IPS-18a (cell line): ENCODE measurements around the gene GLB1L3.

Source experiments
- H3K27ac ChIP-seq: one replicate; pipeline ENCODE4 v1.5.1; 2013; ENCODE audit warnings: low read length
- H3K27me3 ChIP-seq: one replicate; pipeline ENCODE4 v1.6.1; 2013; ENCODE audit warnings: mild to moderate bottlenecking, low read length; ENCODE audit not compliant: control insufficient read depth, insufficient read depth
- H3K36me3 ChIP-seq: one replicate; pipeline ENCODE4 v1.6.1; 2013; ENCODE audit warnings: low read depth, low read length; ENCODE audit not compliant: control insufficient read depth
- H3K4me1 ChIP-seq: one replicate; pipeline ENCODE4 v1.6.1; 2013; ENCODE audit warnings: low read depth, low read length; ENCODE audit not compliant: control insufficient read depth
- H3K4me3 ChIP-seq: one replicate; pipeline ENCODE4 v1.5.1; 2013; ENCODE audit warnings: low read length
- H3K9ac ChIP-seq: one replicate; pipeline ENCODE4 v1.6.1; 2013; ENCODE audit warnings: mild to moderate bottlenecking, low read length, moderate library complexity
- H3K9me3 ChIP-seq: one replicate; pipeline ENCODE4 v1.6.1; 2013; ENCODE audit warnings: low read depth, low read length; ENCODE audit not compliant: control insufficient read depth

GLB1L3 gene, protein sequence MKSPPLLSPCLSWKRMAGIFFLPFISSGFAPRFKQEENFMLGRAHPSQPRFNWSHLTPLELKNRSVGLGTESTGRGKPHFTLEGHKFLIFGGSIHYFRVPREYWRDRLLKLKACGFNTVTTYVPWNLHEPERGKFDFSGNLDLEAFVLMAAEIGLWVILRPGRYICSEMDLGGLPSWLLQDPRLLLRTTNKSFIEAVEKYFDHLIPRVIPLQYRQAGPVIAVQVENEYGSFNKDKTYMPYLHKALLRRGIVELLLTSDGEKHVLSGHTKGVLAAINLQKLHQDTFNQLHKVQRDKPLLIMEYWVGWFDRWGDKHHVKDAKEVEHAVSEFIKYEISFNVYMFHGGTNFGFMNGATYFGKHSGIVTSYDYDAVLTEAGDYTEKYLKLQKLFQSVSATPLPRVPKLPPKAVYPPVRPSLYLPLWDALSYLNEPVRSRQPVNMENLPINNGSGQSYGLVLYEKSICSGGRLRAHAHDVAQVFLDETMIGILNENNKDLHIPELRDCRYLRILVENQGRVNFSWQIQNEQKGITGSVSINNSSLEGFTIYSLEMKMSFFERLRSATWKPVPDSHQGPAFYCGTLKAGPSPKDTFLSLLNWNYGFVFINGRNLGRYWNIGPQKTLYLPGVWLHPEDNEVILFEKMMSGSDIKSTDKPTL

GRCh38 chr11:134275534-134276395 is at the start of gene GLB1L3:
Gene GLB1L3 (plus strand): TSS chr11:134276379. CDS start chr11:134276741, 362 bp downstream.
- H3K27ac ChIP-seq = peak within 1 kb of the TSS; percentile 41
- H3K4me3 ChIP-seq = peak within 1 kb of the TSS; percentile 86
- peaks cover 25% of the 10 kb centered on the region for H3K4me1 ChIP-seq
- H3K9me3 ChIP-seq = no peaks in the 10 kb centered on the region
- peak within 1 kb of the TSS; percentile 82 for H3K9ac ChIP-seq
- H3K36me3 ChIP-seq = no peaks in the 10 kb centered on the region
- H3K27me3 ChIP-seq = peaks cover 39% of the 10 kb centered on the region

DNA sequence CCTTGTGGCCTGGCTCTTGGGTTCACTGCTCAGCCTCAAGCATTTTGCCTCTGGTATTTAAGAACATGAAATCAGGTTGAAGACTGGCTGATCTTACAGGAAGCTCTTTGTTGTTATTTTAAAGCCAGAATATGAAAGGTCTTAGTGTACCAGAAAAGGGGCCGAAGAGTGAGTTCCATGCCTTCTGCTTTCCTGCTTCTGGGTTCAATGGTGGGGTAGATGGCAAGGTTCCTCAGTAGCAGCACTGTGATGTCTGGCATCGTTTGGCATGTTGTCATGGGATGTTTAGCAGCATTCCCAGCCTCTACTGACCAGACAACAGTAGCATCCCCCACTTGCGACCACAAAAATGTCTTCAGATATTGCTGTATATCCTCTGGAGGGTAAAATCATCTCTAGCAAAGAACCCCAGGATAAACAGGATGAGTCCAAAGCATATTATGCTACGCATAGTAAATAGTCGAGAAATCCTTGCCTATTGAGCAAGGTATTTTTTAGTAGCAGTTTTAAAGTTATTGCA is 49.3 kb upstream of the GLB1L3 start:
- Histone ChIP-seq H3K4me3 (no peak overlapping the region), H3K4me1 (peaks cover 11% of the 10 kb centered on the region), H3K27me3 (peaks cover 14% of the 10 kb centered on the region), H3K9ac (no peak overlapping the region), H3K27ac (no peak overlapping the region), H3K9me3 (no peaks in the 10 kb centered on the region), H3K36me3 (no peaks in the 10 kb centered on the region)

GRCh38 chr11:134228625-134229024 is 47.6 kb upstream of the GLB1L3 start:
- Histone ChIP-seq H3K27ac (no peak overlapping the region), H3K9ac (no peak overlapping the region), H3K36me3 (no peaks in the 10 kb centered on the region), H3K4me3 (no peak overlapping the region), H3K9me3 (no peaks in the 10 kb centered on the region), H3K27me3 (peaks cover 14% of the 10 kb centered on the region), H3K4me1 (peaks cover 6% of the 10 kb centered on the region)

GRCh38 chr11:134229126-134229790 is 46.9 kb upstream of the GLB1L3 start:
- peaks cover 6% of the 10 kb centered on the region for H3K4me1 ChIP-seq

DNA sequence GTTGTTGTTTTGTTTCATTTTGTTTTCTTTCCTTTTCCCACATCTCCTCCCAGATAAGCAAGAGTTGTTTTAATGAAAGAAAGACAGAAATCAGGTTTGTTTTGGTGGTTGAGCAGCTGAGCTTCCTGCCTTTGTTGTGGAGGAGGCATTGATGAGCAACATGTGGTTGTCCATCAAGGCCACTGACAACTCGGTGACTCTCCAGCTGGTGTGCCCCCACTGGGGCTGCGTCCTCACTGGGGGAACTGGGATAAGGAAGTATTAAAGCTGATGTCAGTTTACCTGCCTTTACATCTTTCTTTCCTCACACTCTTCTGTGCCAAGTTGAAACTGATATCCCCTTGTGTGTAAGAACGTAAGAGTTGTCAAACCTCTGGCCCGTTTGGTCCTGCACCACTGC is 45.8 kb upstream of the GLB1L3 start:
- Histone ChIP-seq H3K4me3 (no peak overlapping the region), H3K9ac (no peak overlapping the region), H3K4me1 (peaks cover 6% of the 10 kb centered on the region)

More at GRCh38 chr11:134229126-134229790, 46.9 kb upstream of the GLB1L3 start:
- H3K4me3 ChIP-seq = no peak overlapping the region
- no peaks in the 10 kb centered on the region for H3K36me3 ChIP-seq
- H3K9me3 ChIP-seq = no peaks in the 10 kb centered on the region
- H3K9ac ChIP-seq = no peak overlapping the region
- H3K27ac ChIP-seq = no peak overlapping the region
- H3K27me3 ChIP-seq = peaks cover 14% of the 10 kb centered on the region

GRCh38 chr11:134231958-134232659 is 44.1 kb upstream of the GLB1L3 start:
- Histone ChIP-seq H3K9ac (no peak overlapping the region), H3K36me3 (no peaks in the 10 kb centered on the region), H3K27me3 (no peaks in the 10 kb centered on the region), H3K9me3 (no peaks in the 10 kb centered on the region), H3K4me1 (no peaks in the 10 kb centered on the region), H3K27ac (no peak overlapping the region), H3K4me3 (no peak overlapping the region)

More for the DNA sequence above, 45.8 kb upstream of the GLB1L3 start:
- Histone ChIP-seq H3K27ac (no peak overlapping the region), H3K9me3 (no peaks in the 10 kb centered on the region), H3K36me3 (no peaks in the 10 kb centered on the region), H3K27me3 (peaks cover 12% of the 10 kb centered on the region)

- Histone ChIP-seq H3K27me3 (no peaks in the 10 kb centered on the region), H3K9me3 (no peaks in the 10 kb centered on the region), H3K4me3 (no peak overlapping the region), H3K27ac (no peak overlapping the region), H3K36me3 (no peaks in the 10 kb centered on the region), H3K4me1 (no peaks in the 10 kb centered on the region), H3K9ac (no peak overlapping the region)
These were observed 42.4 kb upstream of the GLB1L3 start for GRCh38 chr11:134233729-134234179.

DNA sequence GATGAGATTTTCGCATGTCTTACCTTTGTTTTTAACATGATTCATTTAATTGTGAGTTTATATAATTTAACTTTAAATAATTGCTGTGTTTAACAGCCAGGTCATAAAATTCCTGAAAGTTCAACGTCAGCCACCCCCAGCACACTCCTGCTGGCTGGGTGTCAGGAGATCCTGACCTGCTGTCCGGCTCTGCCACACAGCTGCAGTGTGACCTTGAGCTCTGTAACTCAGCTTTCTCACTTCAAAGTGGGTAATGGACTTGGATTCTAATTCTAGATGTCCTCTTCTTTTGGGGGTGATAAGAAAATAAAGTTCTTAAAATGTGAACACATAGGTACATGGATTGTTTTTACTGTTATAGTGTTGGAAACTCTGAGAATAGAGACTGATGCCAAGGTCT is 40.8 kb upstream of the GLB1L3 start:
- Histone ChIP-seq H3K4me3 (no peak overlapping the region), H3K9ac (no peak overlapping the region), H3K4me1 (no peaks in the 10 kb centered on the region), H3K27me3 (no peaks in the 10 kb centered on the region), H3K27ac (no peak overlapping the region), H3K9me3 (no peaks in the 10 kb centered on the region), H3K36me3 (no peaks in the 10 kb centered on the region)

GRCh38 chr11:134236834-134237556 is 39.2 kb upstream of the GLB1L3 start:
- Histone ChIP-seq H3K9ac (no peak overlapping the region), H3K9me3 (no peaks in the 10 kb centered on the region), H3K36me3 (no peaks in the 10 kb centered on the region), H3K4me3 (no peak overlapping the region), H3K27ac (no peak overlapping the region), H3K4me1 (no peaks in the 10 kb centered on the region), H3K27me3 (no peaks in the 10 kb centered on the region)

DNA sequence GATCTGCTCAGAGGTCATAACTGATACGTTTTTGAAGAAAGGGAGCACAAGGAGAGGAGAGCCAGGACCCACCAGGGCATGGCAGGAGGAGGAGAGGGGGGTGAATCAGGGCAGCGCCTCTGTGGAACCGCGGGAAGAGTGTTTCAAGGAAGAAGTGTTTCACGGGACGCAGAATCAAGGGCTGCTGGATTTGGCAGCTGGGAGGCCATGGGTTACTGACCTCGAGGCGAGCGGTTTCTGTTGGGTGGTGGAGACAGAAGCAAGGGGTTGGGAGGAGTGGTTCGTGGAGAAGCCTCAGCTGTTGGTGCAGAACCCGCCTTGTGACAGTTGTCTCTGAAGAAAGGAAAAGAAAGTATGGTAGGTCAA is 38.6 kb upstream of the GLB1L3 start:
- H3K9ac ChIP-seq = no peak overlapping the region
- H3K4me1 ChIP-seq = no peaks in the 10 kb centered on the region
- H3K27ac ChIP-seq = no peak overlapping the region
- H3K4me3 ChIP-seq = no peak overlapping the region
- H3K27me3 ChIP-seq = no peaks in the 10 kb centered on the region
- H3K36me3 ChIP-seq = no peaks in the 10 kb centered on the region
- H3K9me3 ChIP-seq = no peaks in the 10 kb centered on the region
